ENCODE results near the gene HLA-DRA. TPM values are rescaled to one million over a fixed set of nuclear protein-coding genes. Genes with fewer than 3 reads are reported as not detected.

The HLA-DRA gene
- total RNA-seq, 4 donors from 2014 or later: 26.0 to 440 (median 115) TPM

DNA sequence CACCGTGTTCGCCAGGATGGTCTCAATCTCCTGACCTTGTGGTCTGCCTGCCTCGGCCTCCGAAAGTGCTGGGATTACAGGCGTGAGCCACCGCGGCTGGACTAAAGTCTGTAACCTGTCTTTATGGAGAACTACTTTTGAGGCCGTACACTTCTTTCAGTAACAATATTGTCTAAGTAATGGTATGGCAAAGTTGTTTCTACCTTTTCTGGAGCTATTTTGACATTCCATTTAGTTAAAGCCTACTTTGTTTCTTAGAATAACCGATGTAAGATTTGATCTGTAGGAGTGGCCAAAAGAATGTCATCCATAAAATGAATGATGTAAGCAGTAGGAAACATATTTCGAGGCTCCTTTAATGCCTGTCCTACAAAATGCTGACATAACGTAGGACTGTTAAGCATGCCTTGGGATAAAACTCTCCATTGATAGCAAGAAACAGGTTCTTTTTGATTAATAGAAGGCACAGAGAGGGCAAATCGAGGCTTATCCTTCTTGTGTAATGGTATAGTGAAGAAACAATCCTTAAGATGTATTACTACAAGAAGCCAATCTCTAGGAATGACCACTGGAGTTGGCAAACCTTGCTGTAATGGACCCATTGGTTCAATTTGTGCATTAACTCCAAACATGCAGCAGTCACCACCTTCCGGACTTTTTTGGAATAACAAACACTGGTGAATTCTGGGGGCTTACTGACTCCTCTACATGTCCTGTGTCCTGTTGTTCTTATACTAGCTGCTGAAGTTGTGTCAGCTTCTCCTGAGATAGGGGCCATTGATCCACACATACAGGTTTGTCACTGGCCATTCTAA lies 35.9 kb downstream of the HLA-DRA start:
- 79 to 83% methylated on average over 13 of the region's 13 CpGs for WGBS, 2 donors
- TF ChIP-seq, protein P1, sequence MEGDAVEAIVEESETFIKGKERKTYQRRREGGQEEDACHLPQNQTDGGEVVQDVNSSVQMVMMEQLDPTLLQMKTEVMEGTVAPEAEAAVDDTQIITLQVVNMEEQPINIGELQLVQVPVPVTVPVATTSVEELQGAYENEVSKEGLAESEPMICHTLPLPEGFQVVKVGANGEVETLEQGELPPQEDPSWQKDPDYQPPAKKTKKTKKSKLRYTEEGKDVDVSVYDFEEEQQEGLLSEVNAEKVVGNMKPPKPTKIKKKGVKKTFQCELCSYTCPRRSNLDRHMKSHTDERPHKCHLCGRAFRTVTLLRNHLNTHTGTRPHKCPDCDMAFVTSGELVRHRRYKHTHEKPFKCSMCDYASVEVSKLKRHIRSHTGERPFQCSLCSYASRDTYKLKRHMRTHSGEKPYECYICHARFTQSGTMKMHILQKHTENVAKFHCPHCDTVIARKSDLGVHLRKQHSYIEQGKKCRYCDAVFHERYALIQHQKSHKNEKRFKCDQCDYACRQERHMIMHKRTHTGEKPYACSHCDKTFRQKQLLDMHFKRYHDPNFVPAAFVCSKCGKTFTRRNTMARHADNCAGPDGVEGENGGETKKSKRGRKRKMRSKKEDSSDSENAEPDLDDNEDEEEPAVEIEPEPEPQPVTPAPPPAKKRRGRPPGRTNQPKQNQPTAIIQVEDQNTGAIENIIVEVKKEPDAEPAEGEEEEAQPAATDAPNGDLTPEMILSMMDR (IDR thresholded peaks at IDR 0.05): no peak
- TF ChIP-seq POLR2A (IDR thresholded peaks at IDR 0.05): no peak
- Histone ChIP-seq H3K36me3 (no peaks in the 10 kb centered on the region), H3K9me3 (no peaks in the 10 kb centered on the region), H3K4me1 (no peaks in the 10 kb centered on the region), H3K4me3 (no peak overlapping the region), H3K27me3 (peaks cover 0 to 14% (median 0%) of the 10 kb centered on the region in 4 donors), H3K27ac (no peak overlapping the region)
- DNase-seq: no peak
- intact Hi-C loops (cut with DNase I): no loop called here

DNA sequence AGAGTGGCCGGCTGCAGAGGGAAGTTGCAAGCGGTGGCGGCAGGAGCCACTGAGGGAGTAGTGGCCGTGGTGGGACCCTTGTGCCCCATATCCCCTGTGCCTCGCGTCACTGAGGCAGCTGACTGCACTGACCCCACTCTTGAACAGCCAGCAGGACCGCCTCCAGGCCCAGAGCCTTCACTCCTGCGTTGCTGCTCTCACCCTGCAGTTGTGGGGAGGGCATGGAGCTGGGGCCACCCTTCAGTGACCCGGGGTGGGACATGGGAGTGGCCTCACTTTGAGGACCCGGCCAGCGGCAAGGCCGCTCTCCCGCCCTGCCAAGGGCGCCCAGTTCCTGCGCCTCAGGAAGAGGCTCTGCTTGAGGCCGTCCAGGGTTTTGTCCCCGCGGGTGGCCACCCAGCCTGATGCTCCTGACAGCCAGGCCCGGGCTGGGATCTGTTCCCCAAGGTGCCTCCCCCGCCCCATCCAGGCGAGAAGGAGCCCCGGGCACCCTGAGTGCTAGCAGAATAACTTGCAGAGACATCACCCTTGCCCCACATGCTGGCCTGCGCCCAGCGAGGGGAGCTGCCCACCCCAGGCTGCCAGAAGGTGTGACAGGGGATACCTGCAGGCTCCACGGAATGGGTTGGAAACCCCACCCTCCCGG lies 44.4 kb downstream of the HLA-DRA start:
- Histone ChIP-seq H3K27me3 (peaks cover 0 to 11% (median 0%) of the 10 kb centered on the region in 4 donors), H3K27ac (no peak overlapping the region), H3K9me3 (no peaks in the 10 kb centered on the region), H3K4me1 (no peaks in the 10 kb centered on the region), H3K4me3 (no peak overlapping the region), H3K36me3 (no peaks in the 10 kb centered on the region)
- 68 to 81% methylated on average over 10 to 11 of the region's 26 CpGs for WGBS, 2 donors
- no peak for DNase-seq
- intact Hi-C loops (cut with DNase I): no loop called here
- TF ChIP-seq, protein P1 (IDR thresholded peaks at IDR 0.05): no peak
- TF ChIP-seq POLR2A (IDR thresholded peaks at IDR 0.05): no peak

DNA sequence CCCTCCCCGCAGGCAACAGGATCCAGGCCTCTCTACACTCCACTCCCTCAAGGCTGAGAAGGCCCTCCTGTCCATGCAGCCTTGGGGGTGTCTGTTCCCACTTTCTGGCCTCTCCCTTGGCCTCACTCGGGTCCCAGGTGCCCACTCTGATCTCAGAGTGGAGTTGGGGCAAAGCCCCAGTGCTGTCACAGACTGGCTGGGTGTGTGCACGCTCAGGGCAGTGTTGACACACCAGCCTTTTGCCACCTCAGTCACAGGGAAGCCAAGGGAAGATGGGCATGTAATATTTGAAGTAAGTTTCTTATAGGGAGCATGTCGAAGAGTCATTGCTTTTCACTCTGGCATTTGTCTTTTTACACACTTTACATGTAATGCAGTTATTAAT lies 44.9 kb downstream of the HLA-DRA start:
- Histone ChIP-seq H3K36me3 (no peaks in the 10 kb centered on the region), H3K4me3 (no peak overlapping the region), H3K4me1 (no peaks in the 10 kb centered on the region), H3K9me3 (no peaks in the 10 kb centered on the region), H3K27me3 (peaks cover 0 to 11% (median 0%) of the 10 kb centered on the region in 4 donors), H3K27ac (no peak overlapping the region)
- WGBS, 2 donors: 55 to 85% methylated on average over 2 to 3 of the region's 4 CpGs
- intact Hi-C loops (cut with DNase I): no loop called here
- TF ChIP-seq, protein P1 (IDR thresholded peaks at IDR 0.05): no peak
- no peak for TF ChIP-seq POLR2A (IDR thresholded peaks at IDR 0.05)
- DNase-seq: no peak

DNA sequence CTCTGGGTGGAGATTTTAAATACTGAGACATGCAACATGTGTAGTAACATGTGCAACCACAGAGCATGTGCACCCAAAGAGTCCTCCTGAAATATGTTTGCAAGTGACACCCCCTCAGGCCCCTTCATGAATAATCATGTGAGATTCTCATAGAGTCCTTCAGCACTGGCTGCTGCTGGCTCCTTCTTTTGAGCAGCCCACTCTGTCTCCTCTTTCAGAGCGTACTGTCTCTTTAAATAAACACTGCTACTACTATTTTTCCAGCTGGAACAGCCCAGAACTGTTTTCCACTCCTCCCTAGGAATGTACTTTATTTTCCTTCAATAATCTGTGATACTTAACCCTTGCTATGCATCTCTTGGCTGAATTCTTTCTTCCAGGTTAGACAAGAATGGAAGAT lies 48.4 kb downstream of the HLA-DRA start:
- no peaks in the 10 kb centered on the region for H3K36me3 ChIP-seq
- TF ChIP-seq, protein P1 (IDR thresholded peaks at IDR 0.05): no peak
- TF ChIP-seq POLR2A (IDR thresholded peaks at IDR 0.05): no peak
- intact Hi-C loops (cut with DNase I): no loop called here

DNA sequence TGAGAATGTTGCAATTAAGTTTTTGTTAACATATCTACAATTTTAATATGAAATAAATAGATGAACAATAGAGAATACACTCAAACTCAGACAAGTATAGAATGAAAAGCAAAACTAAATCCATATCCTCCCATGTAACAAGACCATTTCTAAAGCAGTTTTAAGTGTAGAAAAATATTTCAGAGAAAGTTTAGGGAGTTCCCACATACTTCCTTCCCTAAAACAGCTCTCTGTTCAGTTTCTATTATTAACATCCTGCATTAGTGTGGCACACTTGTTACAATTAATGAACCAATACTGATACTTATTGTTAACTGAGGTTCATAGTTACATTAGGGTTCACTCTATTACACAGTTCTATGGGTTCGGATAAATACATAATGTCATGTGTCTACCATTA lies 52.0 kb downstream of the HLA-DRA start:
- intact Hi-C loops (cut with DNase I): no loop called here

More for the DNA sequence above, 48.4 kb downstream of the HLA-DRA start:
- H3K27me3 ChIP-seq: peaks cover 0 to 8% (median 0%) of the 10 kb centered on the region in 4 donors
- no peaks in the 10 kb centered on the region for H3K9me3 ChIP-seq
- H3K4me1 ChIP-seq: no peaks in the 10 kb centered on the region
- no peak for DNase-seq
- WGBS, 2 donors: 28% methylated on average over 1 of the region's 1 CpG; no CpG with 5 or more reads in 1 of the 2 donors
- no peak overlapping the region for H3K27ac ChIP-seq
- no peak overlapping the region for H3K4me3 ChIP-seq

More for the DNA sequence above, 52.0 kb downstream of the HLA-DRA start:
- 0% methylated on average over 1 of the region's 1 CpG for WGBS, 2 donors
- no peak overlapping the region for H3K27ac ChIP-seq
- H3K27me3 ChIP-seq: no peaks in the 10 kb centered on the region
- no peak for DNase-seq
- TF ChIP-seq, protein P1 (IDR thresholded peaks at IDR 0.05): no peak
- no peak for TF ChIP-seq POLR2A (IDR thresholded peaks at IDR 0.05)
- H3K4me1 ChIP-seq: no peaks in the 10 kb centered on the region
- no peaks in the 10 kb centered on the region for H3K9me3 ChIP-seq
- no peak overlapping the region for H3K4me3 ChIP-seq
- H3K36me3 ChIP-seq: no peaks in the 10 kb centered on the region
